Kidney (tissue), 14 donors: Measurements from ENCODE around the gene ENTPD2. TPM values are rescaled to one million over a fixed set of nuclear protein-coding genes. Genes with fewer than 3 reads are reported as not detected.

ENCODE experiments used
- DNase-seq, 5 donors: peaks; one replicate each; pipeline ENCODE4 v3.0.0-alpha.2; 2013 to 2020
- FAIRE-seq: peaks from 2 replicates; lab custom pipeline; 2012; peaks lifted over from hg19 to GRCh38; lab: Jason Lieb, UNC
- H3K27ac ChIP-seq, 2 donors: one replicate each; pipeline ENCODE4 v1.7.0; 2013; ENCODE audit warnings: low read depth in 2 of 2, low read length in 2 of 2, inconsistent platforms in 1 of 2
- H3K27me3 ChIP-seq: one replicate; pipeline ENCODE4 v1.7.1; 2013; ENCODE audit warnings: low read length, inconsistent platforms; ENCODE audit not compliant: control insufficient read depth, insufficient read depth
- H3K36me3 ChIP-seq, 3 donors: one replicate each; pipeline versions ENCODE4 v1.7.0 to v1.7.1; 2013; ENCODE audit warnings: low read length in 3 of 3, control low read depth in 1 of 3, inconsistent platforms in 1 of 3; ENCODE audit not compliant: insufficient read depth in 3 of 3, control insufficient read depth in 2 of 3
- H3K4me1 ChIP-seq, 3 donors: one replicate each; pipeline versions ENCODE4 v1.7.0 to v1.7.1; 2013; ENCODE audit warnings: low read length in 3 of 3, inconsistent platforms in 1 of 3, low read depth in 1 of 3; ENCODE audit not compliant: control insufficient read depth in 2 of 3, insufficient read depth in 2 of 3
- H3K4me3 ChIP-seq, 3 donors: one replicate each; pipeline versions ENCODE4 v1.7.0 to v1.8.1; 2013; ENCODE audit warnings: low read length in 3 of 3, control low read depth in 1 of 3, inconsistent platforms in 1 of 3
- H3K9ac ChIP-seq, 3 donors: one replicate each; pipeline versions ENCODE4 v1.7.0 to v1.7.1; 2013; ENCODE audit warnings: low read length in 3 of 3, control low read depth in 1 of 3, inconsistent platforms in 1 of 3
- H3K9me3 ChIP-seq, 3 donors: one replicate each; pipeline versions ENCODE4 v1.7.0 to v1.7.1; 2013; ENCODE audit warnings: low read length in 3 of 3, control low read depth in 1 of 3, inconsistent platforms in 1 of 3; ENCODE audit not compliant: control insufficient read depth in 2 of 3, insufficient read depth in 1 of 3
- CTCF ChIP-seq: IDR thresholded peaks from 3 replicates; pipeline ENCODE4 v1.5.1; 2012; ENCODE audit warnings: mild to moderate bottlenecking, moderate library complexity, borderline replicate concordance; ENCODE audit not compliant: insufficient read depth; ENCODE audit errors: extremely low read depth
- intact Hi-C: fragments of 100-400 bp; cut with DNase I; formaldehyde crosslinking; loops from one replicate; pipeline ENCODE4 v1.11.1; 2022
- polyA plus RNA-seq: library from polyadenylated mRNA; stranded (reverse); fragments of 350-450 nt; fragmentation: Illumina TruSeq; extraction: RNeasy Lipid Tissue Mini Kit (QIAGEN cat#74804); gene quantifications from one replicate; pipeline ENCODE4 v1.2.3, GENCODE V29; 2014; ENCODE audit warnings: low read depth, low replicate concordance; ENCODE audit not compliant: insufficient read depth
- total RNA-seq: library from RNA; stranded (reverse); fragmentation: NEBNext Ultra II Directional; extraction: Animal tissue kit (Norgen Biotek cat#: 25700); gene quantifications from one replicate; pipeline ENCODE4 v1.2.1, GENCODE V29; 2021
- donor health status: control.
- donor health status: control.
- donor health status: control.
- donor health status: control.
- donor health status: control.
- donor health status: DM: yes; HTN: yes; CAD: no.
- donor health status: Normal renal cell carcinoma (clear cell type).

ENTPD2 gene
- total and polyA plus RNA-seq, 2 donors from 2014 or later = 5.5 to 9.3 TPM

GRCh38 chr9:137000177-137000930 lies 53.5 kb downstream of the ENTPD2 start:
- intact Hi-C loops = no loop called here
- no peaks in the 10 kb centered on the region for H3K9me3 ChIP-seq
- FAIRE-seq (no peak), DNase-seq (peak in 1 of 5 donors; percentile 42)
- peaks cover 0 to 13% (median 3%) of the 10 kb centered on the region in 3 donors for H3K4me1 ChIP-seq
- TF ChIP-seq CTCF = no peak
- peak overlapping the region in 1 of 2 donors; percentile 32 for H3K27ac ChIP-seq
- no peak overlapping the region for H3K4me3 ChIP-seq
- H3K9ac ChIP-seq = no peak overlapping the region
- H3K36me3 ChIP-seq = no peaks in the 10 kb centered on the region
- H3K27me3 ChIP-seq = no peaks in the 10 kb centered on the region

Other genes with a start within 250 kb of the ENTPD2 start
Only the 30 nearest of the 37 such genes appear.
- 316 TPM for gene EDF1, start 187.8 kb downstream of the ENTPD2 start, total RNA-seq
- gene EDF1, start 187.8 kb downstream of the ENTPD2 start, polyA plus RNA-seq = 888 TPM
- 16.9 TPM for gene TRAF2, start 167.5 kb downstream of the ENTPD2 start, total RNA-seq
- 11.4 TPM for gene TRAF2, start 167.5 kb downstream of the ENTPD2 start, polyA plus RNA-seq
- gene FBXW5, start 109.3 kb downstream of the ENTPD2 start, total RNA-seq = 97.2 TPM
- 92.5 TPM for gene FBXW5, start 109.3 kb downstream of the ENTPD2 start, polyA plus RNA-seq
- 1.9 TPM for gene C8G, start 108.8 kb downstream of the ENTPD2 start, total RNA-seq
- 2.1 TPM for gene C8G, start 108.8 kb downstream of the ENTPD2 start, polyA plus RNA-seq
- gene LCN12, start 101.8 kb downstream of the ENTPD2 start, total RNA-seq = 42.9 TPM
- 35.5 TPM for gene LCN12, start 101.8 kb downstream of the ENTPD2 start, polyA plus RNA-seq
- 236 TPM for gene PTGDS, start 76.6 kb downstream of the ENTPD2 start, total RNA-seq
- 709 TPM for gene PTGDS, start 76.6 kb downstream of the ENTPD2 start, polyA plus RNA-seq
- 1.4 TPM for gene LCNL1, start 71.1 kb downstream of the ENTPD2 start, total RNA-seq
- 0.54 TPM for gene LCNL1, start 71.1 kb downstream of the ENTPD2 start, polyA plus RNA-seq
- gene PAXX, start 61.6 kb downstream of the ENTPD2 start, total RNA-seq = 54.2 TPM
- gene PAXX, start 61.6 kb downstream of the ENTPD2 start, polyA plus RNA-seq = 80.9 TPM
- 4.0 TPM for gene CLIC3, start 57.5 kb downstream of the ENTPD2 start, total RNA-seq
- 2.1 TPM for gene CLIC3, start 57.5 kb downstream of the ENTPD2 start, polyA plus RNA-seq
- gene ABCA2, start 25.8 kb downstream of the ENTPD2 start, total RNA-seq = 72.1 TPM
- gene ABCA2, start 25.8 kb downstream of the ENTPD2 start, polyA plus RNA-seq = 39.2 TPM
- 0.60 TPM for gene FUT7, start 22.0 kb downstream of the ENTPD2 start, total RNA-seq
- gene FUT7, start 22.0 kb downstream of the ENTPD2 start, polyA plus RNA-seq = not detected
- 189 TPM for gene NPDC1, start 7.9 kb downstream of the ENTPD2 start, total RNA-seq
- gene NPDC1, start 7.9 kb downstream of the ENTPD2 start, polyA plus RNA-seq = 80.2 TPM
- gene SAPCD2, start 16.5 kb upstream of the ENTPD2 start, total RNA-seq = 2.3 TPM
- 1.7 TPM for gene SAPCD2, start 16.5 kb upstream of the ENTPD2 start, polyA plus RNA-seq
- gene UAP1L1, start 23.5 kb upstream of the ENTPD2 start, total RNA-seq = 12.7 TPM
- 14.4 TPM for gene UAP1L1, start 23.5 kb upstream of the ENTPD2 start, polyA plus RNA-seq
- gene MAN1B1, start 32.9 kb upstream of the ENTPD2 start, total RNA-seq = 63.2 TPM
- gene MAN1B1, start 32.9 kb upstream of the ENTPD2 start, polyA plus RNA-seq = 57.3 TPM
- 164 TPM for gene DPP7, start 60.7 kb upstream of the ENTPD2 start, total RNA-seq
- 205 TPM for gene DPP7, start 60.7 kb upstream of the ENTPD2 start, polyA plus RNA-seq
- gene GRIN1, start 85.1 kb upstream of the ENTPD2 start, total RNA-seq = 0.47 TPM
- gene GRIN1, start 85.1 kb upstream of the ENTPD2 start, polyA plus RNA-seq = not detected
- gene LRRC26, start 116.0 kb upstream of the ENTPD2 start, total RNA-seq = 0.25 TPM
- gene LRRC26, start 116.0 kb upstream of the ENTPD2 start, polyA plus RNA-seq = not detected
- not detected for gene TMEM210, start 118.0 kb upstream of the ENTPD2 start, total RNA-seq
- not detected for gene TMEM210, start 118.0 kb upstream of the ENTPD2 start, polyA plus RNA-seq
- 57.2 TPM for gene ANAPC2, start 134.5 kb upstream of the ENTPD2 start, total RNA-seq
- gene ANAPC2, start 134.5 kb upstream of the ENTPD2 start, polyA plus RNA-seq = 19.9 TPM
- 52.5 TPM for gene SSNA1, start 134.6 kb upstream of the ENTPD2 start, total RNA-seq
- 131 TPM for gene SSNA1, start 134.6 kb upstream of the ENTPD2 start, polyA plus RNA-seq
- gene TPRN, start 146.7 kb upstream of the ENTPD2 start, total RNA-seq = 49.5 TPM
- 47.2 TPM for gene TPRN, start 146.7 kb upstream of the ENTPD2 start, polyA plus RNA-seq
- gene TMEM203, start 151.6 kb upstream of the ENTPD2 start, total RNA-seq = 36.3 TPM
- gene TMEM203, start 151.6 kb upstream of the ENTPD2 start, polyA plus RNA-seq = 53.5 TPM
- 17.8 TPM for gene NDOR1, start 151.6 kb upstream of the ENTPD2 start, total RNA-seq
- 5.9 TPM for gene NDOR1, start 151.6 kb upstream of the ENTPD2 start, polyA plus RNA-seq
- gene RNF208, start 168.2 kb upstream of the ENTPD2 start, total RNA-seq = 7.0 TPM
- gene RNF208, start 168.2 kb upstream of the ENTPD2 start, polyA plus RNA-seq = 22.8 TPM
- 0.94 TPM for gene CYSRT1, start 171.1 kb upstream of the ENTPD2 start, total RNA-seq
- 1.3 TPM for gene CYSRT1, start 171.1 kb upstream of the ENTPD2 start, polyA plus RNA-seq
- 0.85 TPM for gene RNF224, start 173.4 kb upstream of the ENTPD2 start, total RNA-seq
- 0.80 TPM for gene RNF224, start 173.4 kb upstream of the ENTPD2 start, polyA plus RNA-seq
- 0.13 TPM for gene SLC34A3, start 176.8 kb upstream of the ENTPD2 start, total RNA-seq
- gene SLC34A3, start 176.8 kb upstream of the ENTPD2 start, polyA plus RNA-seq = 36.0 TPM
- 258 TPM for gene TUBB4B, start 187.2 kb upstream of the ENTPD2 start, total RNA-seq
- gene TUBB4B, start 187.2 kb upstream of the ENTPD2 start, polyA plus RNA-seq = 394 TPM
- 0.38 TPM for gene STPG3, start 197.2 kb upstream of the ENTPD2 start, total RNA-seq
- gene STPG3, start 197.2 kb upstream of the ENTPD2 start, polyA plus RNA-seq = not detected